Right ventricle myocardium superior (tissue), 1 donor: ENCODE results near the gene XK. TPM values are rescaled to one million over a fixed set of nuclear protein-coding genes. Genes with fewer than 3 reads are reported as not detected.
"Not testable (repeated sequence)": the region's sequence is repeated elsewhere in the genome, so short reads cannot be mapped to it uniquely, and the experiment has no call there.

Experiments
- ATAC-seq: fragments of 200-7000 bp; cut with Tn5 transposase; one replicate; pipeline ENCODE4 v1.9.1; 2020; ENCODE audit warnings: mild to moderate bottlenecking; ENCODE audit not compliant: poor library complexity
- DNase-seq: peaks from one replicate; pipeline ENCODE4 v3.0.0-alpha.2; 2020
- intact Hi-C: fragments of 100-400 bp; cut with DNase I; formaldehyde crosslinking; loops from one replicate; pipeline ENCODE4 v1.11.2; 2022
- total RNA-seq: library from RNA; stranded (reverse); fragmentation: NEBNext Ultra II Directional; extraction: Animal tissue kit (Norgen Biotek cat#: 25700); gene quantifications from one replicate; pipeline ENCODE4 v1.2.1, GENCODE V29; 2021
- donor health status: DM: no; HTN: yes; CAD: no; lungs with severe emphysema.

XK gene
- total RNA-seq, 1 donor from 2014 or later: 9.0 TPM

DNA sequence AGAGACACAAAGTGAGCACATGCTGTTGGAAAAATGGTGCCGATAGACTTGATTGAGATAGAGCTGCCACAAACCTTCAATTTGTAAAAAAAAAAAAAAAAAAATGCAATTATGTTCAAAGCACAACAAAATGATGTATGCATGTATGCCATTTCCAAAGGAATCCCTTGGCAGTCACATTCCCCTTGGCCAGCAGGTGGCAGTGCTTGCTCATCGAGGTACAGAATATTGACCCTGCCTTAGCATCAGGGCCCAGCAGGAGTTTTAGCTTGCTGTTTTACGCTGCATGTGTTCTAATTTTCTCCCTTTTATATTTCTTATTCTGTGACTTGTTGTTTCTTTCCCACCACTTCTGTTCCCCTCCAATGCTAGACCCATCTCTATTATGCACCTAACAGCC is 59.8 kb downstream of the XK start:
- ATAC-seq (peak; percentile 87), DNase-seq (peak; percentile 78)
- intact Hi-C loops: loop anchor here (10.0 kb wide), 1 partner anchor 79 kb away; no protein-coding TSS in a partner anchor

GRCh38 chrX:37745835-37746217 is 60.2 kb downstream of the XK start:
- intact Hi-C loops: loop anchor here (10.0 kb wide), 1 partner anchor 79 kb away; no protein-coding TSS in a partner anchor
- DNase-seq (no peak), ATAC-seq (no peak)

GRCh38 chrX:37746218-37746941 is 60.8 kb downstream of the XK start:
- no peak for DNase-seq
- peak; percentile 39 for ATAC-seq
- intact Hi-C loops: loop anchor here (10.0 kb wide), 1 partner anchor 78 kb away; no protein-coding TSS in a partner anchor

- no peak for ATAC-seq
- intact Hi-C loops: loop anchor here (10.0 kb wide), 1 partner anchor 78 kb away; no protein-coding TSS in a partner anchor
Measured at GRCh38 chrX:37746951-37747350, 61.4 kb downstream of the XK start.

GRCh38 chrX:37752281-37752680 is 66.7 kb downstream of the XK start:
- ATAC-seq (no peak), DNase-seq (no peak)
- intact Hi-C loops: no loop called here

More at GRCh38 chrX:37746951-37747350, 61.4 kb downstream of the XK start:
- DNase-seq: no peak

DNA sequence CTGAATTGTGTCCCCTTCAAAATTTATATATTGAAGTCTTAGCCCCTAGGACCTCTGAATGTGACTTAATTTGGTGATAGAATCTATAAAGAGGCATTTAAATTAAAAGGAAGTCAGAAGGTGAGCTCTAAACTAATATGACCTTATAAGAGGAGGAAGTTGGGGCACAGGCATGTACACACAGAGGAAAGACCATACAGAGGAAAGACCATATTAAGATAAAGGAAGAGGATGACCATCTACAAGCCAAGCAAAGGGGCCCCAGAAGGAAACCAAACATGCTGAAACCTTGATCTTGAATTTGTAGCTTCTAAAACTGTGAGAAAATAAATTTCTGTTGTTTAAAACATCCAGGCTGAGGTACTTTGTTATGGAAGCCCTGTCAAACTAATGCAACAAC is 67.3 kb downstream of the XK start:
- no peak for ATAC-seq
- DNase-seq: no peak
- intact Hi-C loops: no loop called here

DNA sequence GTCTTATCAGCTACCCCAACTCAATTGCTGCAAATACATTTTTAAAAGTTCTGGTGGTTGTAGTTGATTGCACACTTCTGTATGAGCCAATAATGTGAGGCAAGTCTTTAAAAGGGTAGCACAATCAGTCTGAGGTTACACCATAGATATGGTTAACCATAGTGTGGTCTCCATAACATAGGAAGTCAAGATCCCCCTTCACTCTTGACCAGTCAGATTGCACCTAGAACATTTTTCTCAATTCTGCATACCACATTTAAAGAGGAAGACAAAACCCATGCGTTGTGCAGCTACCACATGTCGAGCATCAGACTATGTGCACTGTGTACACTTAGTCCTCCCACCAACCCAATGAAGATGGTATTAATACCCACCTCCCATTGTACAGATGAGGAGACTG is 67.8 kb downstream of the XK start:
- ATAC-seq (no peak), DNase-seq (no peak)
- intact Hi-C loops: no loop called here

DNA sequence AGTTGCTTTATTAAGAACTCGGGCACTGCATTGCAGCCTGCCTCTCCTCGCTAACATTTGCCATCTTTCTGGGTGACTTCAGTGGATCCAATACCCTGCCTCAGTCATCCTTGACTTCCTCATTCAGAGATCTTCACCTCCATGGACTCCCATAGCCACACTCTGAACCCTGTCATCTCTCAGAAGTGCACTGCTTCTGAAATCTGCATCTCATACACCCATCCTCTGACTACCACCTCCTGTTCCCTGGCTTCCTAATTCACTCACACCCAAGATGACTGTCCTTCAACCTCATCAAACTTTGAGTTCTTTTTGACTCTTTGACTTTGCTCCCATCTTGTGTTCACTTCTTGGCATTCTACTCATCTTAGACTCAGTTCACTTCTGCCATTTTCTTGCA is 68.9 kb downstream of the XK start:
- DNase-seq: no peak
- ATAC-seq: no peak
- intact Hi-C loops: no loop called here

GRCh38 chrX:37755025-37755424 is 69.4 kb downstream of the XK start:
- intact Hi-C loops: no loop called here
- peak; percentile 51 for ATAC-seq
- DNase-seq: no peak

DNA sequence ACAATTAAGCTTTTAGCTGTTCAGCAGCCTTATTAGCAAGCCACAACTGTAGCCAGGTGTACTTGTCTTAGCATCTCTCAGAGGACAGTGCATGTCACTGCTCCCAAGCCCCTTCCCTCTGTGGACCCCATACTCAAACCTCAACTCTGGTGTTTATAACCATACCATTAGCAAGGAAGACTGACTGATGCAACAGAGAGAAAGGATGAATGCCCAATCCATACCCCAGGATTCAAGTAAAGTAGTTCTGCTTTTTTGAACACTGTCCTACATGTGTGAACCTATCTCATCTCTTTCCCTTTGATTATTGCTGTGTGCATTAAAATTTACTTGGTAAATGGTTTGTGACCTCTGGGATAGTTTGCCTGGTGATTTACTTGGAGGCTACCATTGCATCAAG is 71.5 kb downstream of the XK start:
- DNase-seq (no peak), ATAC-seq (no peak)
- intact Hi-C loops: no loop called here

- intact Hi-C loops: no loop called here
- DNase-seq (no peak), ATAC-seq (no peak)
Measured at GRCh38 chrX:37759351-37759750, 73.8 kb downstream of the XK start.

GRCh38 chrX:37759878-37760418 is 74.4 kb downstream of the XK start:
- intact Hi-C loops: no loop called here
- ATAC-seq: no peak
- DNase-seq: no peak

DNA sequence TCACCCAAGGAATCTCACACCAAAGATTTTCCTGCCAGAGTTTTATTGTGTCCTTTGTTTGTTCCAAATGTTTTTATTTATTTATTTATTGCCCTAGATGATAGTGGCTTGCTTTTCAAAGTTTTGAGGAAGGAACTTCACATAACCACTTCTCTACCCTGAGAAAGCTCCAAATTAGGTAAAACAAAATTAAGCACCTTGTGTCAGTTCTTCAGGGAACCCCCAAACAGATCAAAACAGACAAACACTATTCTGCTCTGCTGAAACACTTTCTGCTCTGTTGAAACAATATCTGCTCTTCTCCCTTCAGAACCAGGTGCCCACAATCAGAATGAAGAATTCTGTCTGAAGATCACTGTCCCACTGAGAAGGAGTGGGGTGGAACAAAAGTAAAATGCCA is 77.8 kb downstream of the XK start:
- ATAC-seq: no peak
- intact Hi-C loops: no loop called here
- no peak for DNase-seq

DNA sequence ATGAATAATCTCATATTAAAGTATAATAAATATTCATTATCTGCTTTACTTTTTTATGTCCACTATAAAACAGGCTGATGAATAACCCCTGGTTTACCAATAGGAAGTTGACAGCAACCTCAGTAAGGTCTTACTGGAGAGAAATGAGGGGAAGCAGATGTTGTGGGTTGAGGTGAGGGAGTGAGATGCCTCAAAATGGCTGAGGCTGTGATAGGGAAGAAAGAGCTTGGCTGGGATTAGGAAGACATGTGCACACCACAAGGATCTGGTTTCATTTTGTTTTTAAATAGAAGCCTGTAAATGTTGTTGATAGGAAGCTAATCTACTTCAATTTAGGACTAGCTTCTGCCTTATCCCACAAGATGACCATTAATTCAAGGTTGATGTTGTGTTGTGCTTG is 79.9 kb downstream of the XK start:
- intact Hi-C loops: no loop called here
- ATAC-seq (no peak), DNase-seq (no peak)

- DNase-seq (no peak), ATAC-seq (no peak)
- intact Hi-C loops: no loop called here
Measured at GRCh38 chrX:37767430-37767829, 81.8 kb downstream of the XK start.

GRCh38 chrX:37768866-37769265 is 83.3 kb downstream of the XK start:
- ATAC-seq, intact Hi-C loops, DNase-seq: not testable (repeated sequence)

GRCh38 chrX:37776283-37776986 is 90.8 kb downstream of the XK start:
- no peak for ATAC-seq
- no peak for DNase-seq
- intact Hi-C loops: no loop called here

DNA sequence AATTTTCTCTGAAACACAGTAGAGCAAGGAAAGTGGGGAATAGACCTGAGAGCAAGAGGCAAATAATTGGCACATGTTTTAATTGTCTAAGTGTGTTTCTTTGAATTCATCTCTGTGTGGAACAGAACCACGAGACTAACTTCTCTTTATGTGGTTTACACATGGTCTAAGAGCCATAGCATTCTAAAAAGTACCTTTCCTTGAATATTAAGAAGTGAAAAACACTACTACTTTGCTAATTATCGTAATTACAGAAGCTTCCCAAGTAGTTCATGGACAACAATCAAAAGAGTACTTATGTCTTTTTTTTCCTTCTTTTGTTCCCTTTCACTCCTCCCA is 91.4 kb downstream of the XK start:
- intact Hi-C loops: no loop called here
- no peak for DNase-seq
- no peak for ATAC-seq

DNA sequence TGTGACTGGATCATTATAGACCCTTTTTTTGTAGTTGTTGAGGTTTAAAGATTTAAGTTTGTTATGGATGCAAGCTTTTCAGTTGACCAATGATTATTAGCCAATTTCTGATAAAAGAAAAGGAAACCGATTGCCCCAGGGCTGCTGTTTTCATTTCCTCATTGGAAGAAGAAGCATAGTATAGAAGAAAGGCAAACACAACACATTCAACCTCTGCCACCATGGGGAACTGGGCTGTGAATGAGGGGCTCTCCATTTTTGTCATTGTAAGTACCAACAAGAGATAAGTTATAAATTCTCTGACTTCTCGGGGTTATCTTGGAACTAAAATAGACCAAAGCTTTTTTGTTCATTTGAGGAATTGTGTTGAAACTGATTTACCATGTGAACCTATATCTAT is 94.3 kb downstream of the XK start, which contains the start of gene CYBB:
Gene CYBB, plus strand, starts transcription at position 203 of the 400 bp plus-strand sequence. Its CDS starts 19 bp downstream, at position 222.
- no peak for DNase-seq
- intact Hi-C loops: no loop called here
- no peak for ATAC-seq

DNA sequence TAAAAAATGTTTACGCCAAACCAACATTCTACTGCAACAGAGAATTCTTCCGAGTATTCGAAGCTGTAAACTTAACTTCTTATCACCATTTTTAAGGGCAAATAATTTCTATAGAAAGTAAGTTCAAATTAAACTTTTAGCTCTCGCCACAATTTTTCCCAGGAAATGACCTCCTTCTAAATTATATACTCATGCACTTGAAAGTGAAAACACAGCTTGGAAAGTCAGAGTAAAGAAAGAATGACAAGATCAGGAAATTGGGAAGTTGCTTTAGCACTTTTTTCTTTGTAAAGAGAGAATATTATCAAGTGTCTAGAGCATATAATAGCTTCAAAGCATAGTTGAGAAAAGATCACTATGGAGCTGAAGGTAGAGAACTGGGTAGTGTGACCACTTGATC is 95.5 kb downstream of the XK start:
- ATAC-seq (no peak), DNase-seq (no peak)
- intact Hi-C loops: no loop called here
